A549 treated with dexamethasone at 1 μM for 4 hours (cell line): ENCODE results near the gene PIGA. TPM values are rescaled to one million over a fixed set of nuclear protein-coding genes. Genes with fewer than 3 reads are reported as not detected.

Source experiments
- total RNA-seq: library from RNA; stranded (reverse); fragments of 200-300 nt; extraction: Qiagen RNA extraction; gene quantifications from 5 replicates; pipeline ENCODE4 v1.2.3, GENCODE V29; 2022

PIGA gene
- total RNA-seq, result 7.8 to 9.9 TPM (median 9.7 TPM) in 5 replicates

GRCh38 chrX:15335135-15336022, at the start of gene PIGA:
Gene PIGA (minus strand): TSS chrX:15335523. CDS start chrX:15331930, 3,593 bp downstream.

GRCh38 chrX:15384304-15384703, 49.0 kb upstream of the PIGA start, which contains the start of gene VEGFD:
Gene VEGFD (minus strand): TSS chrX:15384413. CDS start chrX:15383946, 467 bp downstream.

GRCh38 chrX:15315509-15315908, 19.8 kb downstream of the PIGA start, which contains the start of gene ASB11:
Gene ASB11 (minus strand): TSS chrX:15315640. CDS start chrX:15315605, 35 bp downstream.

GRCh38 chrX:15269618-15270521, 65.5 kb downstream of the PIGA start, which contains the start of gene ASB9:
Gene ASB9 (minus strand): TSS chrX:15270083. CDS start chrX:15269874, 209 bp downstream.

Other genes starting within 250 kb of the PIGA start
- gene ASB9, start 65.4 kb downstream of the PIGA start, total RNA-seq, result 18.7 to 22.9 TPM (median 20.2 TPM) in 5 replicates
- gene ASB11, start 19.9 kb downstream of the PIGA start, total RNA-seq, result not detected in 5 replicates
- 0.19 to 0.46 TPM (median 0.33 TPM) in 5 replicates for gene VEGFD, start 48.9 kb upstream of the PIGA start, total RNA-seq
- 53.1 to 59.2 TPM (median 56.4 TPM) in 5 replicates for gene PIR, start 157.8 kb upstream of the PIGA start, total RNA-seq
- not detected in 5 replicates for gene BMX, start 165.3 kb upstream of the PIGA start, total RNA-seq